Fibroblast of skin of left biceps (primary cell): ENCODE data around the gene FNDC3B.
A peak's percentile ranks its signal among the peaks of the same experiment; 100 is the strongest.

Source experiments
- DNase-seq, 2 experiments: peaks; one replicate each; pipeline ENCODE4 v3.0.0-alpha.2; 2013; ENCODE audit warnings: low read depth in 2 of 2

Gene FNDC3B

DNA sequence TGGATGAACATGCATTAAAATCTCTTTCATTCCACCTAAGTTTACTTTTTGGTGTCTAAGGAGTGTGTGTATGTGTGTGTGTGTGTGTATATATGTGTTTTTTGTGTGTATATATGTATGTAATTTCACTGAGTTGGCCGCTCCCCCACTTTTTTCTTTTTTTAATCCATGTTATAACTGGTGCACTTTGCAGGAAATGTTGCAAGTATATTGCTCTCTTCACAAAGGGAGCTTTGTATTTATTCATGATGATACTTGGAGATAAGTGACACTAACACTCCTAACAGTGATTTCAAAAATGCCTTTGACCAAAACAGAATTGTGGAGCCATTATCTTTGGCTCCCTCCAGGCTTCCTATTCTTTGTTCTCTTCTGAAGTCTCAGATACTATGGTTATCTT lies 95.8 kb downstream of the FNDC3B start:
- no peak for DNase-seq

DNA sequence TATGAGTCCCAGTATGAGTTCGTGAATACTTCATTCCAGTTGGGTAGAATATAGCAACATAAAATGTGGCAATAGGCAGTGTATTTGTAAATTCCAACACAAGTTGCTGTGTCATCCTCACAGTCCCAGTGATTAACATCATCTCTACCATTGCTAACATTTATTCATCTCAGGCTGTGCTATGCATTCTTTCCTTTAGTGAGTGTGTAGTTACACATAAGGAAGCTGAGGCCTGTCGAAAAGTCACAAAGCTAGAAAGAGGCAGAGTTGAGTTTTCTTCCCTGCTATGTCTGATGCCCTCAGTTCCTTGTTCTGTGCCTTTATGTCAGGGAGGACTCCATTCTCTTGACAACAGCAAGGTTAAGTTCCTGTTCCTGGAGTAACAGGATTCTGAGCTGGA lies 96.4 kb downstream of the FNDC3B start:
- peak in 1 of 2 experiments; percentile 53 for DNase-seq

DNA sequence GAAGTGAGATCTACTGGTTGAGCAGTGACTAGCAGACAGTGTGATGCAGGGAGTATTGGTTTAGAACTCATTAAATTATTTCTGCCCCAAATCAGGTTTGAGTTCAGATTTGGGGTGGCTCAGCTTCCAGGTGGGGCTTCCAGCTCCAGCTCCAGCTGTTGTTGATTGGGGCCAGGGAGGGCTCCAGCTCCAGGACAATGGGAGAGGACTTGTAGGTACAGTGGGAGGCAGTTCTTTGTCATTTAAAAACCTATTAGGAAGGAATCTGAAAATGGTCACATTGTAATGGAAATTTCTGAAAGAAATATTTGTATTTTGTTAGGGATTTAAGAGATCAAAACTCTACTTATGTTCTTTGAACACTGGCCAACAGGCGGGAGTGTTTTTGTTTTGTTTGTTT lies 97.0 kb downstream of the FNDC3B start:
- DNase-seq: no peak

DNA sequence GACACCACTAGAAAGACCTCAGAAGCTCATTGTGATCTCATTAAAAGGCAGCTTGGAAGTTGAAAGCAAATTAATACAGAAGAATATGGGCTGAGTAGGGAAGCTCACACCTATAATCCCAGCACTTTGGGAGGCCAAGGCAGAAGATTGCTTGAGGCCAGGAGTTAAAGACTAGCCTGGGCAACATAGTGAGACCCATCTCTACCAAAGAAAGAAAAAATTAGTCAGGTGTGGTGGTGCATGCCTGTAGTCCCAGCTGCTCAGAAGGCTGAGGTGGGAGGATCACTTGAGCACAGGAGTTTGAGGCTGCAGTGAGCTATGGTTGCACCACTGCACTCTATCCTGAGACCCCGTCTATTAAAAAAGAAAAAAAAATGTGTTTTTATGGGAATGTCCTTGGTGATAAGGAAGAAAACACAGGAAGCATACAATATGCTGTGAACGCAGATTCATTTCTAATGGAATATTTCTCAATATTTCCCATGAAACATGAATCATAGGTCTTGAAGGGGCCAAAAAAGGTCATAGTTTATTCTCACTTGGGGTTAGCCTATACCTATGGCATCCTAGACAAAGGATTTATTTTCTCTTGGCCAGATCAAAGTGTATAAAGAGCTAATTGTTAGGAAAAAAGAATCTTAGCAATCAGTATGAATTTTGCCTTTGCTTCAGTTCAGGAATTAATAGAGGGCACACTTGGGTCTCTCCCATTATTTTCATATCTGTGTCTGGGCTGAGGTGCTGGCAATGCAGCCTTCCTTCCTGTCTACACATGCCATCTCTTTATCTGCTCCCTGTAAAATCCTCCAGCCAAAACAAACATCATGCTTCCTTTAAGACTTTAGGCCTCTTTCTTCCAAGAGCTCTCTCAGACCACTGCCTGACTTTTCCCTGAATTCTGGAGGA lies 98.2 kb downstream of the FNDC3B start:
- no peak for DNase-seq

DNA sequence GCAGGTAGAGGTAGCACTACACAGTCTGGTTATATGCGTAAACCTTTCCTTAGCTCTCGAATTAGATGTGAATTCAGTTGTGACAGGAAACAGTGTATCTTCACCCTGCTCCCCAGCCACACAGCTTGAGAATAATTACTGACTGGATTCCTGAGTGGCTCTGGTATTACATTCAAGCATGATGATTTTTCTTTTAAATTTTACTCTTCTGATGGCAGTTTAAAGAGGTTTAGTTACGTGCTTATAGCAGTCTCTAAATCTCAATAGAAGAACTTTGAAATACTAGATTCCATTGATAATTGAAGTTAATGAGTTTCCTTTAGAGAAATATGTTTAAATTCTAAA lies 98.8 kb downstream of the FNDC3B start:
- DNase-seq: no peak

DNA sequence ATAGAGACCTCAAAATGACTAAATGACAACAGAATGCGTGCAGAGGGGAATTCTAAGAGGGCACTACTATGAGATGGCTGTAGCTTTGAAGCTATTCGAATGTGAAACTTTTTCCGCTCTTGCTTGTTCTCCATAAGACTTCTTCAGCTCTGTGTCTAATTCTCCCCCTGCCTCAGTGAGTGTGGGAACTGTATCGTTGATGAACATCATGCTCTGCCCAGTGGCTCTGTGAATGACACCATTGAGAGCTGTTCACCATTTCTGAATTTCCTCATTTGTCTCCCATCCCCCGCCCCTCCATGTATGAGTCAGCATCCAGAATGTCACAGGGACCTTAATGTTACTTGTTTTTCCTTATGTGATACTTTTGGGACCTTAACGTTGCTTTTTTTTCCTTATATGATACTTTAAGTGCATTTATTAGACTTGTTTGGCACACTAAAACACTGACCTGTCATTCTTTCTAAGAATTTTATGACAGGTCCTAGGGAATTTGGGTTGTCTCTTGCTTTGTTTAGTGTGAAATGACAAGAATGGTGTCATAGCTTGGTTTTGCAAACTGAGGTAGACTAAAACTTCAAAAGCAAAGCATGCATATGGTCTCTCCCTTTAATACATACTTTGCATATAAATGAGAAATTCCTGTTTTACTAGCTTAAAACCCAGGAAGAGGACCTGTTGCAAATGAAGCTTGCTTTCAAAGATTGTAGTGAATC lies 99.6 kb downstream of the FNDC3B start:
- no peak for DNase-seq

DNA sequence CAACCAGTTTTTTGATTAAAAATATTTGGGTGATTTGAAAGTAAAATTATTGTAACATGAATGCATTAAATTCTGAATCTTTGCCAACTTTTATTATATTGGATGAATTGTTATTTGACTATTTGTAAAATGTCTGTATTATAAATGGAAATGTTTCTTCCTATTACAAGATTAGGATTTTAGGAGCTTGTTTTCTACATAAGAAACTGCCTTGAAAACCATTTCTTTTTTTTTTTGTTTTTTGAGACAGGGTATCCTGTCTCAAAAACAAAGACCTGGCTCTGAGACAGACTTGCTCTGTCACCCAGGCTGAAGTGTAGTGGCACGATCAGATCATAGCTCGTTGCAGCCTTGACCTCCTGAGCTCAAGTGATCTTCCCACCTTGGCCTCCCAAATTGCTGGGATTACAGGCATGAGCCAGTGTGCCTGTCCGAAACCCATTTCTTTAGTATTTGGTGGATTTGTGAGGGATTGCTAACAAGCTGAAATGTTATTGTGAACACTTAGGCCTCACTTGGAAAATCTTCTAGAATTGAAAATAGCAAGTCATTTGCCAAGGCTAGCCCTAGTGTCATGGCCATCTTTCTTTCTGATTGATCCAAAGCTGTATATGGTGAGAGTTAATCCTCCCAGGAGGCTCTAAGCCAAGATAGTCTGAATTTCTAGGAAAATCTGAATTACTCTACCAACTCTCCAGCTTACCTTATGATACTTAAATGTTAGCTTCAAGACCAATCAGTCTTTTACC lies 100.3 kb downstream of the FNDC3B start:
- DNase-seq: no peak

DNA sequence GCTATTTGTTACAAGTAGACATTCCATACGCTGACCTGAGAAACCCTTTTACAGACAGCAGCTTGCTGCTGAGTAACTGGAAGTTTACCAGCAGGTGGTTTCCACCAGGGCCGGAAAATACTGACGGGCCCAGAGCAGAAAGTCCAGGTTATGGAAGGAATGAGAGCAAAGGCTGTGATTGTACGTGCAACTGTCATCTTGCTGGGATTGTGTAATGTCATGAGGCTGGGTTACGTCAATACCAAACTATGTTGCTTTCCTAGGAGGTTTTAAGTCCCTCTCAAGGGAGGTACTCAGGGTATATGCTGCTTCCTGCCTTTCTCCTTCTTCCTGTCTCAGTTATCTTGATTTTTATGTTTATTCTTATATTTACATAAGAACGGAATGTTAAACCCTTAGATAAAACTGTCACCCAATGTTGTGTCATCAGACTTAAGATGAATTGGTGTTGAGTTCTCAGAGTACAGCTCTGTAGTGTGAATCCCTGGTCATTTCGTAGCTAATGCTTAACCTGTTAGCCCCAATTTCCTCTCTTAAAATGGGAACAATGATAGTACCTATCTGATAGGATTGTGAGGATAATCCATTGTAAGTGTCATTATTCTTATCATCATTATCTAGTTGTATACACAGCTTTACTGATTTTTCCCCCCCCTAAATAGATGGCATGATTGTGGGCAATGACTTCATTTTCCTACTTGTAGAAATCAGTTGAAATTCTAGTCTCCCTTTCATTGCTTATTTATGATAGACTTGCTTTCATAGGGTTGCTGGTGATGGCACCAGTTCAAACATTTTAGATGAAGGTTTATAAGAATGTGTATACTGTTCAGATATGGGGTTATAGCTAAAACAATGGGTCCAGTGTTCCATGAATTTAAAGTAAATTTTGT lies 101.4 kb downstream of the FNDC3B start:
- DNase-seq: peak in 1 of 2 experiments; percentile 56

DNA sequence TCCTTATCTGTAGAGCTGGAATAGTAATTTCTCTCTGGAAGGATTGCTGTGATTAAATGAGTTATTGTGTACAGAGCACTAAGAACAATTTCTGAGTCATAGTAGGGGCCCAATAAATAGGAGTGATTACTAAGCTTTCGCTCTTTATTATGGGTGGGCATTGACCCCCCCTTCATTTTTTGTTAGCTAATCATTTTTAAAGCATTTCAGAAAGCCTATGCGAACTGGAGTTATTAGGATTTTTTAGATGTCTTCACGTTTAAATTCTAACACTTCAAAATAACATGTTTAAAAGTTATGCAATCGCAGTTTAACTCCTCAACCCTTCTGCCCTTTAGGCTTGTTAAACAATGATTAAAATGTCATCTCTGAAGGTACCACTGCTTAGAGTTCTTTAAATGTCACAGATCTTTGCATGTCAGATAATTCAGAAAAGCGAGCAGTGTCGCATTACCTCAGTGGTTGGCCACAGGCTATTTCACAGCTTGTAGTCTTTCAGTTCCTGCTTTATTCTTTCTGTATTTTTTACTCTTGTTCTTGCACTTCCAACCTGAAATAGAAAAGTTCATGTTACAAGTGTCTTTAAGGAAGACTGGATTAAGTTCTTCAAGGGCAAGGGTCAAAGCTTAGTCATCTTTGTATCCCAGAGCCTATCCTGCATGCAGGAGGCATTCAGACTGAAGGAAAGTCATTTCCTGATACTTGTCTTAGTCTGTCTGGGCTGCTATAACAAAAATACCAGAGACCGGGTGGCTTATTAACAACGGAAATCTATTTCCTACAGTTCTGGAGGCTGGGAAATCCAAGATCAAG lies 102.9 kb downstream of the FNDC3B start:
- peak in 1 of 2 experiments; percentile 44 for DNase-seq

DNA sequence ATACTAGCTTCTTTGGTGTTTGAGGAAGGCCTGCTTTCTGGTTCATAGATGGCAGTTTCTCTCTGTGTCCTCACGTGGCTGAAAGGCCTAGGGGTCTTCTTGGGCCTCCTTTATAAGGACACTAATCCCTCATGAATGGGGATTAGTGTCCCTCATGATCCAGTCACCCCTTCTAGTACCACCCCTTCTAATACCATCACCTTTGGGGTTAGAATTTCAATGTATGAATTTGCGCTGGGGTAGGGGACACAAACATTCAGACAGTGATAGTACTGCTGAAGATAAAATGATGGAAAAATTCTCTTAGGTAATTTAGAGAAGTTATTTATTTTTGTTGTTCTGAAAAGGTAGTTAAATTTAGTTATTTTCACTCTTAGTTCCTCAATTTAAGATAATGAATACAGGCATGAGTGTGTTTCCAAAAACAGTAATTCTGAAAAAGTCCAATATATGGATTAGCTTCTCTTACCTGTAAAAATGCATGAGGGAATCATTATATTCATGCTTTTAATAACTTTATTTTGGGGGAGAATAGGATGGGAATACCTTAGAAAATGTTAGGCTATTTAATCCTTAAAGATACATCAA lies 103.6 kb downstream of the FNDC3B start:
- DNase-seq: no peak

DNA sequence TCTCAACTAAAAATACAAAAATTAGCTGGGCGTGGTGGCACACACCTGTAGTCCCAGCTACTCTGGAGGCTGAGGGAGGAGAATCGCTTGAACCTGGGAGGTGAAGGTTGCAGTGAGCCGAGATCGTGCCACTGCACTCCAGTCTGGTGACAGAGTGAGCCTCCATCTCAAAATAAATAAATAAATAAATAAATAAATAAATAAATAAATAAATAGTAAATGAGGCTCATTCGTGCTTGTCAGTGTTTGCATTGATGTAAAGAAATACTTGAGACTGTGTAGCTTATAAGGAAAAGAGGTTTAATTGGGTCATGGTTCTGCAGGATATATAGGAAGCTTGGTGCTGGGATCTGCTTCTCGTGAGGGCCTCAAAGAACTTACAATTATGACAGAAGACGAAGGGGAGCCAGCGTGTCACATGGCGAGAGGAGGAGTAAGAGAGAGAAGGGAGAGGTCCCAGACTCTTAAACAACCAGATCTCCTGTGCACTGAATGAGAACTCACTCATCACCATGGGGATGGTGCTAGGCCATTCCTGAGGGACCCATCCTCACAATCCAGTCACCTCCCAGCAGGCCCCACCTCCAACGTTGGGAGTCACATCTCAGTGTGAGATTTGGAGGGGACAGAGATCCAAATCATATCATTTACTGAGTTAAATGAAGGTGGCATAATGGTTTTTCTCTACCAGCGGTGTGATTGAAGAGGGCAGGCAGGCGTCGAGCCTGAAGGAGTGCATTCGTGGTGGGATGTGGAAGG lies 104.5 kb downstream of the FNDC3B start:
- no peak for DNase-seq

DNA sequence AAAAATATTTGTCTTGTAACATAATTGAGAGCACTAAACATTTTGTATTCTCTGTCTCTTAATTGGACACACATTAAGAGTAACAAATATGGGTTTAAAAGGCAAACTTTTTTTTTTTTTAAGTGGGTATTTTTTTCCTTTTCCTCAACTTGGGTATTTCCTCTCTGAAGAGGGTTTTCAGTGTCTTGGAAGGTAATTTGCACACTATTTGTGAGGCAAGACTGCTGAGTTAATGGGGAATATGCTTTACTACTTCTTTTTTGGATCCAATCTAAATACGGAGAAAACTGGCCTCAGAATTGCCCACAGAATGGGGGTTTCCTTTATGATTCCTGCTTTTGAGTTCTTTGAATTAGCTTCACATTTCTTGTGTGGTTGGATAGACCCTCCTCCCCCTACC lies 105.2 kb downstream of the FNDC3B start:
- no peak for DNase-seq

DNA sequence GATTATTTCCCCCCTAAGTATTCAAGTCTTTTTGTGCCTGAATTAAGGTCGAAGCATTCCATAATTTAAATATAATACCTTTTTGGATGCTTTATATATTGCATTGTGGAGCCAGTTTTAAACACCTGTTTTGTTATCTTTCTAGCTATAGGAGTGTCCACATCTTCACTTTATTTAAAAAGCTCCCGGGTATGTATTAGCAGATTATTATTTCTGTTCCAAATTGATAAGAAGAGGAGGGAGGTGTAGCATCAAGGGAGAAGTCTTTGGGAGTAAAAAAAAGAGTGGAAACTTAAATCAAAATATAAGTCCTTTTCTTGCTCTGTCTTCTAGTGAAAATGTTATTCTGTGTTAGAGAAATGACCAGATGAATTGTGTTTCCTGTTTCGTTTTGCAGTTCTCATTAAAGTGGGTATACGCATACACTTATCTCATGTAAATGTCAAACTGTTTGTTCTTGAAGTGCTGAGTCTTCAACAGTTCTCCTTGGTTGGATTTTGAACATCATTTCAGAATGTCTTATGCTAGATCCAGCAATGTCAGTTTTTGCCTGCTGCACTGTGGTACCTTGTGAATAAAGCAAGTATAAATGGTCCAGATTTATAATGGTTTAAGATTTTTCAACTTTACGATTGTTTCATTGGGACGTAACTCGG lies 105.8 kb downstream of the FNDC3B start:
- no peak for DNase-seq

DNA sequence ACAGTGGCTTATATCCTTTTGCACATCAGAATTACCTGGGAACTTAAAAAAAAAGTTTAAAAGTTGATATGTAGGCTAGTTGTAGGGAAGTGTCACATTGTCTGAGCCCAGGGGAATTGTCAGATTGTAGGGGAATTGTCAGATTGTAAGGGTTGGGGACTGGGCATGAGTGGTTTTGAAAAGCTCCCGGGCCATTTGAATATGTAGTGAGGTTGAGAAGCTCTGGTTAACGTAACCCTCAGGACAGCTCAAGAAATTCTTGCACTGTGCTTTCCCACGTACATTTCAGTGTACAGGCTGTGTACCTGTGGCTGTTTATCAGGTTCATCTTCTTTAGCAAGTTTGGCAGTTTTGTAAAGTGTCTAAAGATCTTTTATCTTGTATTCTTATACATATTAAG lies 107.0 kb downstream of the FNDC3B start:
- DNase-seq: no peak

DNA sequence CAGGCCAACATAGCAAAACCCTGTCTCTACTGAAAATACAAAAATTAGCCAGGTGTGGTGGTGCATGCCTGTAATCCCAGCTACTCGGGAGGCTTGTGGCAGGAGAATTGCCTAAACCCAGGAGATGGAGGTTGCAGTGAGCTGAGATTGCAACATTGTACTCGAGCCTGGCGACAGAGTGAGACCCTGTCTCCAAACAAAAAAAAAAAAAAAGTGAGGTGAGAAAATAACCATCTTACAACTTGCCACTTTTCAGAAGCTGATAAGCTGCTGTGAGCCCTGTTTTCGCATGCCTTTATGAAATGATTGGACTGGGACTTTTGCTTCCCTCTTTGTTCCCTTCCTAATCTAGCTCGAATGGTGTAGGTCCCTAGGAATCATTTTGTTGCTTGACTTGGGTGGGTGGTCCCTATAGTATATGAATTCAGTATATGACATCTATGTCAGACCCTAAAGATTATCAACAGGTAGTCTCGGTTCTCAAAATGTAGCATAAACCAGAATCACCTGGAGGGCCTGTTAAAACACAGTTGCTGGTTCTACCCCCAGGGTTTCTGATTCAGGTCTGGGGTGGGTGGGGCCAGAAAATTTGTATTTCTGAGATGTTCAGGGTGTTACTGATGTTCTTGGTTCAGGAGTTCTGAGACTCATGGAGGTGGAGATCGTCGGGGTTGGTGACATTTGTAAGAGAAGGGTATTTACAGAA lies 107.9 kb downstream of the FNDC3B start:
- DNase-seq: no peak

DNA sequence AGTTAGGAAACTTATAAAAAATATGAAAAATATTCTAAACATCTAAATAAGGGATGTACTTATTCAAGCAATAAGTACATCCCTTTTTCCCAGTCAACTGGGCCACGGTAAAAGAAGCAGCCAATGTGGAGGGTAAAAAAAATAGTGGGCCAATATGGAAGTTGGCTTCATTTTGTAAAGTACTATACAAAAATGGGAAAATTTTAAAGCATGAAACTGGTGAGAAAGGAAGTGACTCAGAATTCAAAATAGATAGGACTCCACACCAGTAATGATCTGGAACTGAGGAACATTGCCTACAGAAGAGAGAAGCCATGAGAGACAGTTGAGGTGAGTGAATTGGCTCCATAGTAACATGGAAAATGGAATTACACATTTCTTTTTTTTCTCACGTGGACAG lies 108.9 kb downstream of the FNDC3B start:
- no peak for DNase-seq

DNA sequence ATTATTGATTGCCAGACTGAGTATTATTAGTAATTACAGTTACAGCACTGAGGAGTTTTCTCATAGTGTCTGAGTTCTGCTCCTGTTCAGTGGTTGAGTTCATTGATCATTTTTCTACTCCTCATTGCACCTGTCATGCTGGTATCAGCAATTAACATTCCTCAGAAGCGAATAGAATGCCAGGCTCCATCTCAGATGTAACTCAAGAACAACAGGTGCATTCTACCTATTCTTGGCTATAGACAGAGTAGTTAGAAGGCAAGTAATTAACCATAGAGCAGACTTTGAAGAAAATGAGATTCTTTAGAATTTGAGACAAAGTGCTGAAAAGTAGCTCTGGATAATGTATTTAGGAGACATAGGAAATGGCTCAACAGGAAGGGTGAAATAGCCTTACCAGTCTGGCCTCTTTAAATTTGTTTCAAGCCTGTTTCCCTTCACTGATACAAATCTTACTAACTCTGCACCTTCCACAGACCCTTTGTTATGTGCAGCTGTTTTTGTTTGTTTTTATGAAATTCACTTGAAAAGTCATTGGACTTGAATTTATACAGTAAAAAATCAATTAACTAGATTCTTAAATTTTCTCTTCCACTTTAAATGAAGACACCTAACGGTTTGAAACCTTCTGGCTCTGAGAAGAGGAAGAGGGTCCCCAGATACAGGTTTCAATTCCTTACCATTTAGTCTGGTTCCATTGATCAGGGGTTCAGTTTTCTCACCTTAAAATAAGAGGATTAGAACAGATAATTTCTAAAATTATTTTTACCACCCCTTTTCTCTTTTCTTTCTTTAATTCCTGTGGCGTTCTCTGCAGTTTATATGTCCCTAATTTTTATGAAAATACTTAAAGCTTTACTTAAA lies 109.6 kb downstream of the FNDC3B start:
- DNase-seq: no peak
